ENCODE measurements around the gene CACNG4.

GRCh38 chr17:67041941-67042899 lies 77.7 kb downstream of the CACNG4 start:
- TF ChIP-seq CTCF (IDR thresholded peaks at IDR 0.05): no peak
- no peak for TF ChIP-seq POLR2A (IDR thresholded peaks at IDR 0.05)
- no peak for TF ChIP-seq POLR2AphosphoS5 (IDR thresholded peaks at IDR 0.05)
